ELF-1 (cell line): Measurements from ENCODE around the gene WDR26.
"Not testable (repeated sequence)": the region's sequence is repeated elsewhere in the genome, so short reads cannot be mapped to it uniquely, and the experiment has no call there.

ENCODE experiments used
- DNase-seq: peaks from one replicate; pipeline ENCODE4 v3.0.0-alpha.2; 2016; ENCODE audit warnings: low read depth, low spot score

WDR26 gene

GRCh38 chr1:224434691-224435317 lies at the start of gene WDR26:
TSS of gene WDR26 (minus strand) at chr1:224434797.
- peak; percentile 79 for DNase-seq

DNA sequence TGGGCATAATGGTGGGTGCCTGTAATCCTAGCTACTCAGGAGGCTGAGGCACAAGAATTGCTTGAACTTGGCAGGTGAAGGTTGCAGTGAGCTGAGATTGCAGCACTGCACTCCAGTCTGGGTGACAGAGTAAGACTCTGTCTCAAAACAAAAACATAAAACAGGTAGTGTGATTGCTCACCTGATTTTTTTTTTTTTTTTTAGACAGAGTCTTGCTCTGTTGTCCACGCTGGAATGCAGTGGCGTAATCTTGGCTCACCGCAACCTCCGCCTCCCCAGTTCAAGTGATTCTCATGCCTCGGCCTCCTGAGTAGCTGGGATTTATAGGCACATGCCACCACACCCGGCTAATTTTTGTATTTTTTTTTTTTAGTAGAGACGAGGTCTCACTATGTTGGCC lies 48.6 kb upstream of the WDR26 start:
- not testable (repeated sequence) for DNase-seq

GRCh38 chr1:224482619-224483018 lies 48.0 kb upstream of the WDR26 start:
- DNase-seq, result no peak

DNA sequence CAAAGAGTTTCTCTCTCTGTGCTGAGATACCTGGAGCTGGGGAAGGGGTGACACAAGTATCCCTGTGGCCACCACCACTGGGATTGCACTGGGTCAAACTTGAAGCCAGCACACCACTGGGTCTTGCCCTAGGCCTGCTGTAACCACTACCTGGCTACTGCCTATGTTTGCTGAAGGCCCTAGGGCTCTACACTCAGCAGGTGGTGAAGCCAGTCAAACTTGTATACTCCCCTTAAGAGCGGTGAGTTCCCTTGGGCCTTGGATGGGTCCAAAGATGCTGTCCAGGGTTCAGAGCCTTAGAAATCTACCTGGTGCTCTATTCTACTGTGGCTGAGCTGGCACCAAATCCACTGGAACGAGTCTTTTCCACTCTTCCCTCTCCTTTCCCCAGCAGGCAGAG lies 47.0 kb upstream of the WDR26 start:
- DNase-seq, result no peak

GRCh38 chr1:224480888-224481459 lies 46.4 kb upstream of the WDR26 start:
- not testable (repeated sequence) for DNase-seq

DNA sequence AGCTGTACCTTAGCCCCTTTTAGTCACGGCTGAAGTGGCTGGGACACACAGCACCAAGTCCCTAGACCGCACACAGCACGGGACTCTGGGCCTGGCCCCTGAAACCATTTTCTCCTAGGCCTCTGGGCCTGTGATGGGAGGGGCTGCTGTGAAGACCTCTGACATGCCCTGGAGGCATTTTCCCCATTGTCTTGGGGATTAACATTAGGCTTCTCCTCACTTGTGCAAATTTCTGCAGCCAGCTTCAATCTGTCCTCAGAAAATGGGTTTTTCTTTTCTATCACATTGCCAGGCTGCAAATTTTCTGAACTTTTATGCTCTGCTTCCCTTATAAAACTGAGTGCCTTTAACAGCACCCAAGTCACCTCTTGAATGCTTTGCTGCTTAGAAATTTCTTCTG lies 45.6 kb upstream of the WDR26 start:
- peak; percentile 55 for DNase-seq

- DNase-seq, result no peak
Measured at GRCh38 chr1:224472806-224473205, 38.2 kb upstream of the WDR26 start.

DNA sequence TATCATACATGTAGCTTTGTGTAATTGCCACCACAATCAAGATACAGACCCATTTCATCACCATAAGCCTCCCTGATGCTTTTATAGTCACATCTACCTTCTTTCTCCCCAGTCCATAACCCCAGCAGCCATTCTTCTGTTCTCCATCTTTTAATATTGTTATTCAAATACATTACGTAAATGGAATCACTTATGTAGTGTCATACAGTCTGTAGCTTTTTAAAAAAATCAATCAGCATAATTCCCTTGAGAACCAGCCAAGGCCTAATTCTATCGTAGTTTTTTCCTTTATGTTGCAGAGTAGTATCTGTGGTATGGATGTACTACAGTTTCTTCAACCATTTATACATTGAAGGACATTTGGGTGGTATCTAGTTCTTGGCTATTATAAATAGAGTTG lies 31.6 kb upstream of the WDR26 start:
- no peak for DNase-seq

- DNase-seq, result no peak
Measured at GRCh38 chr1:224459966-224460365, 25.4 kb upstream of the WDR26 start.

DNA sequence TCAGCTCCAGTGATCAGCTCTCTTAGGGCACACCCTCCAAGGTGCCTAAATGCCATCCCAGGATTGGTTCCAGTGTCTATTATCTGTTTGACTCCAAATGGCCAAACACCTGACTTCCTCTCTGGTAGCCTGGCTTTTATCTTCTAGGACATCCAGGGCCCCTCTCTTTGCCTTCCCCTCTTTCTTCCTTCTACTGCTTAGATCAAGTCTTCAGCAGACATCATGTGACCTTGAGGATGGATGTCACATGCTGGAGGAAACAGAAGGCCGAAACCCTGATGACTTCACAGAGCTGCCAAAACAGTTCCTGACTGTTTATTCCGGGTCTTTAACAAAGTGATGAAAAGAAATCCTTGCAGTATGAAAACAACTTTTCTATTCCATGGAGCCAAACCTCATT lies 24.4 kb upstream of the WDR26 start:
- DNase-seq, result no peak

DNA sequence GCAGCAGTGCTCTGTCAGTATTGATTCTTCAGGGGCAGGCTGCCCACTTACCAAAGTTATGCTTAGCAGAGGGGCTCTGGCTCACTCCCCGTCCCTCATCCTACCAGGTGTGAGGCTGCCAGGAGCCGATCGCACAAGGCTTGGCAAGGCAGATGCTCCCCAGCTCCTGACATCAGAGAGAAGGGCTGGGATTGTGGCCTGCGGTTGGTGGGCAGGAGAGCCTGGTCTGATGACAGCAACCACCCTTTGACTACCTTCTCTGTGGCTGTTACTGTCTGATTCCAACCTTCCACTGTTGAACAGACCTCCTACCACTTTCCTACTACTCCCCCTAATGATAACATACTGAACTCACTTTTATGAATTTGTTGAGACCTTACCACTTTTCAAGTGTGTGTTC lies 23.7 kb upstream of the WDR26 start:
- no peak for DNase-seq

- no peak for DNase-seq
Measured at GRCh38 chr1:224457782-224458144, 23.2 kb upstream of the WDR26 start.

GRCh38 chr1:224456637-224456953 lies 22.0 kb upstream of the WDR26 start:
- DNase-seq, result no peak

- peak; percentile 63 for DNase-seq
Measured at GRCh38 chr1:224454402-224455055, 19.9 kb upstream of the WDR26 start.

- no peak for DNase-seq
Measured at GRCh38 chr1:224450561-224451350, 16.2 kb upstream of the WDR26 start.

GRCh38 chr1:224450159-224450558 lies 15.6 kb upstream of the WDR26 start:
- no peak for DNase-seq

DNA sequence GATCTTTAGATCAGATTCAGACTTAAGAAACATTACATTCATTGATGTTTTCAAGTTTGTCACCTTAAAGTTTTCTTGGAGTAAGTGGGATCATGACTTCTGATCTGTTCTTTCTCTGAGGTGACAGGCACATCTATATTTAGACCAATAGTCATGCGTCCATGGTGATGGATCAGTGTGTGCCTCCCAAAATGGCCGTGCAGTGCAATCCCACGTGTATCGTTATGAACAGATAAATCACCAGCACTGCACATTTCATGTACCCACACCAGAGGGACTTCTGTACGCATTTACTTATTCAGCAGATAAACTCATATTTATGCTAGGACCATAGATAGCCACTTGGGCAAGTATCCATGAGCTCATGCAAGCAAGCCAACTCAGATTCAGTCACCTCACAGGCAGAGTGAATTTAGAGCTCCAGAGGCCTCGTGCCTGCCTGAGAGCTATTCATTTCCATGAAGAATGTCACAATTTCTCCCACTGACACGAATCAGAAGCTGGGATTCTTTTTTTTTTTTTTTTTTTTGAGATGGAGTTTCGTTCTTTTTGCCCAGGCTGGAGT lies 13.9 kb upstream of the WDR26 start:
- no peak for DNase-seq

- no peak for DNase-seq
Measured at GRCh38 chr1:224447971-224448370, 13.4 kb upstream of the WDR26 start.

DNA sequence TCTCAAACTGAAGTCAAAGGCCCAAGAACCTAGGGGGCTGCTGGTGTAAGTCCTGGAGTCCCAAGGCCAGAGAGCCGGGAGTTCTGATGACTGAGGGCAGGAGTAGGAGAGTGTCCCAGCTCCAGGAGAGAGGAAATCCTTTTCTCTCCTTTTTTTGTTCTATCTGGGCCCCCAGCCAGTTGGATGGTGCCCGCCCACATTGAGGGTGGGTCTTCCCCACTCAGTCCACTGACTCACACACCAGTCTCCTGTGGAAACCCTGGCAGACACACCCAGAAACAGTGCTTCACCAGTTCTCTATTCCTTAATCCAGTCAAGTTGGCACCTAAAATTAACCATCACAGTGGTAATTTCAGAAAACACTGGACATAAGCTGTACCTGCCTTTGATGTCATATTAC lies 12.7 kb upstream of the WDR26 start:
- DNase-seq, result no peak

GRCh38 chr1:224438989-224439388 lies 4.4 kb upstream of the WDR26 start:
- DNase-seq, result peak; percentile 14

DNA sequence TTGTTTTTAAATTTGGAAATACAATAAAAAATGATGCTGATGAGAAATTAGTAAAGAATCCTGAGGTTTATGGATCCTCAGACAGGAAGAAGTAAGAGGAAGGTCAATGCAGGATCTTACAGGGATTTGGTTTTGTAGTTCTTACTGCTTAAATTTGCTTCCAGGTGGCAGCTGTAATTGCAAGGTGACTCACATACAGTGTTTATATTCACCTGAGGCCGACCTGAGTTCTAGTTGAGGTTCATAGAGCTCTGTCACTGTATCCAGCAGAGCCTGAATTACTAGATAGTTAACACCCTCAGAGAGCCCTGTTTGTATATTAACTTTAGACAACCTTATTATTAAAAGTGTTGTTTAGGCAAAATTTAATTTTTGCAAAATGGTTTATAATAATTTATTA lies 1.4 kb upstream of the WDR26 start:
- DNase-seq, result no peak

DNA sequence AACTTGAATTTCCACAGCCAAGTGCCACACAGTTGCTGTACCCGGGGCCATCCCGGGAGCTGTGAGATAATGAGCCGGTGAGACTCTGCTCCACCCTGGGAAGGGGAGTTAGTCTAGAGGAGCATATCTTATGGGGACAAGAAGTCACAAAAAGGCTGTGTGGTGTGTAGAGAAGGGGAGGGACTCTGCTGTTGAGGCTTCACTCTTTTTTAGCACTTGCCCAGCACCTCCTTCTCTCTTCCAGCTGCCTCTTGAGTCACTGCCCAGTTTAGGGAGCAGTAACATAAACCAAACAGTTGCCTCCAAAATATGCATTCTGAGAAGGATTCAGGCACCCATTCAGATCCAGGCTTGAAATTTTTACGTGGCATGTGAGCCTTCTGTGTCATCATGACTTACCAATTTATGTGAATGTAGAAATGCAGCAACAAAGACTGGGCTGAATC lies 744 bp upstream of the WDR26 start:
- DNase-seq, result peak; percentile 59
